Retinal pigment epithelial cell (primary cell): ENCODE measurements around the gene EXO1.

Source experiments
- DNase-seq: peaks from one replicate; pipeline ENCODE4 v3.0.0-alpha.2; 2010; ENCODE audit warnings: low read depth
- H3K4me3 ChIP-seq: 2 replicates; pipeline ENCODE4 v1.5.1; 2011; ENCODE audit warnings: mild to moderate bottlenecking, low read length, control low read depth, moderate library complexity
- TF ChIP-seq, protein P1 (sequence below): conservative IDR thresholded peaks from 2 replicates; pipeline ENCODE4 v1.5.1; 2011; ENCODE audit warnings: low read depth, low read length, control low read depth, inconsistent platforms

EXO1 gene

DNA sequence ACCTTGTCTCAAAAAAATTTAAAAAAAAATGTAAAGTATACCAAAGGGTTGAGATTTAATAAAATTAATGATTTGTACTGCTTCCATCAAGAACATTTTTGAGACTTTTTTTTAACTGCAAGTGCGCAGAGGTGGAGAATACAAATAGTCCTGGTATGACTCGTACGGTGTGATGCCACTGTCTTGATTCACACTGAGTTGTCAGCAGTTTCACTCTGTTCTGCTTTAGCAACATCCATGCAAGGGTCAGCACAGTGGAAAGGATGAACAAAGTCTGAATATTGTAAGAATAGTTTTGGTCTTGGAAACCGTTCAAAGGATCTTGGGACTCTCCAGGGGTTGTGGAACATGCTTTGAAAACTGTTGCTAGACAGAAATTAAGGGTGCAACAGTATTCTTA, 40.2 kb downstream of the EXO1 start:
- H3K4me3 ChIP-seq = no peak overlapping the region
- DNase-seq = no peak
- TF ChIP-seq, protein P1, sequence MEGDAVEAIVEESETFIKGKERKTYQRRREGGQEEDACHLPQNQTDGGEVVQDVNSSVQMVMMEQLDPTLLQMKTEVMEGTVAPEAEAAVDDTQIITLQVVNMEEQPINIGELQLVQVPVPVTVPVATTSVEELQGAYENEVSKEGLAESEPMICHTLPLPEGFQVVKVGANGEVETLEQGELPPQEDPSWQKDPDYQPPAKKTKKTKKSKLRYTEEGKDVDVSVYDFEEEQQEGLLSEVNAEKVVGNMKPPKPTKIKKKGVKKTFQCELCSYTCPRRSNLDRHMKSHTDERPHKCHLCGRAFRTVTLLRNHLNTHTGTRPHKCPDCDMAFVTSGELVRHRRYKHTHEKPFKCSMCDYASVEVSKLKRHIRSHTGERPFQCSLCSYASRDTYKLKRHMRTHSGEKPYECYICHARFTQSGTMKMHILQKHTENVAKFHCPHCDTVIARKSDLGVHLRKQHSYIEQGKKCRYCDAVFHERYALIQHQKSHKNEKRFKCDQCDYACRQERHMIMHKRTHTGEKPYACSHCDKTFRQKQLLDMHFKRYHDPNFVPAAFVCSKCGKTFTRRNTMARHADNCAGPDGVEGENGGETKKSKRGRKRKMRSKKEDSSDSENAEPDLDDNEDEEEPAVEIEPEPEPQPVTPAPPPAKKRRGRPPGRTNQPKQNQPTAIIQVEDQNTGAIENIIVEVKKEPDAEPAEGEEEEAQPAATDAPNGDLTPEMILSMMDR = no peak

DNA sequence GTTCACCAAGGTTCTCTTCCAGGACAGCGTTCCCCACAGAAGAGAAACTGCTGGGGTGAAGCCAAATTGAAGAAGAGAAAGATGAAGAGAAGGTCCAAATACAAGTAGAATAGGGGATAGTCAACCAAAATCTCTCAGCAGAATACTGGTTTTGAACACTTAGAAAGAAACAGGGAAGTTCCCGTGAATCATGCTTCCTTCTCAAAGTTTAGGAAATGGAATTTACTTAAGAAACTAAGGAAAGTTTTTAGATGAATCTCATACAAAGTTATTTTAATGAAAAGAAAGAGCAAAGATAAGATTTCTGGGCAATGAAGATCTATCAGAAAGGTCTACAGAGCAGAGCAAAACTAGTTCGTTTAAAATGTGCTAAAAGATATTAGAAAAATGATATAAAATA, 43.3 kb downstream of the EXO1 start:
- TF ChIP-seq, protein P1 = no peak
- no peak for DNase-seq
- no peak overlapping the region for H3K4me3 ChIP-seq

DNA sequence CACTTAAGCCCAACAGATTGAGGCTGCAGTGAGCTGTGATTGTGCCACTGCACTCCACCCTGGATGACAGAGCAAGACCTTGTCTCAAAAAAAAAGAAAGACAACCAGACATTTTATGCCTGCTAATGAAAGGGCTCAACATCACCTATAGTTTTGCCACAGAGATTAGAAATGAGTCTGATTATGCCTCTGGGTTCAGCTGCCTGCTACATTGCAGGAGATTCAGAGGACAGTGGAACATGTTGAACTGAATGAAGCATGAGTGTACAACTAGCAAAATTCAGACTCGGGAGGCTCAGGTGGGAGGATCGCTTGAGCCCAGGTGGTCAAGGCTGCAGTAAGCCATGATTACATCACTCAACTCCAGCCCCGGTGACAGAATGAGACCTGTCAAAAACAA, 46.0 kb downstream of the EXO1 start:
- no peak for DNase-seq
- TF ChIP-seq, protein P1 = no peak
- H3K4me3 ChIP-seq = no peak overlapping the region

DNA sequence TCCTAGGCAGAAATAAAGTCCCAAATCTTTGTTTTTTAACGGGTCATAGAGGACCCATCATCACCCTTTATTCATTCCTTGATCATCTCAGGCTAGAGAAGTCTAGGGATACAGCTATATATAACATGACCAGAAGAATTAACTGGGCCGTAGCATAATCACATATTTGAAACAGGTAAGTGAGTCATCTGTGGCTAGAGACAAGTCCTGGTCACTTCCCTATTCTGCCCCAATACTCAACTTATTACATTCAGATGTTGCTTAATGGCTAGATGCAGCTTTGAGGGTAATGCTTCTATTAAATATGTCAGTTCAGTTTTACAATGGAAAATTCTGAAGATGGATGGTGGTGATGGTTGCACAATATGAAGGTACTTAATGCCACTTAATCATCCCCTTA, 47.0 kb downstream of the EXO1 start:
- TF ChIP-seq, protein P1 = no peak
- no peak for DNase-seq
- no peak overlapping the region for H3K4me3 ChIP-seq

DNA sequence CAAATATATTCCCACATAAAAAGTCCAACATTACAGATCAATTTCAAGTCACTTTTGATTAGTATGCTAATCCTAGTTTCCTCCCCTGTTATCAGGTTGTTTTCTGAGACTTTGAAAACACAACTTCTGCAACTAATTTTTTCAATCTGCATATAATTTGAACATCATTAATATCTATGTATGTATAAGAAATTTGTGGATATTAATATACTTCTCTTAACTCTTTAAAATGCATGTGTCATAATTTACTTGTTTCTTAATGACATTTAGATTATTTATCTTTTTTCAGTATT, 48.6 kb downstream of the EXO1 start:
- no peak overlapping the region for H3K4me3 ChIP-seq
- no peak for DNase-seq
- TF ChIP-seq, protein P1 = no peak

DNA sequence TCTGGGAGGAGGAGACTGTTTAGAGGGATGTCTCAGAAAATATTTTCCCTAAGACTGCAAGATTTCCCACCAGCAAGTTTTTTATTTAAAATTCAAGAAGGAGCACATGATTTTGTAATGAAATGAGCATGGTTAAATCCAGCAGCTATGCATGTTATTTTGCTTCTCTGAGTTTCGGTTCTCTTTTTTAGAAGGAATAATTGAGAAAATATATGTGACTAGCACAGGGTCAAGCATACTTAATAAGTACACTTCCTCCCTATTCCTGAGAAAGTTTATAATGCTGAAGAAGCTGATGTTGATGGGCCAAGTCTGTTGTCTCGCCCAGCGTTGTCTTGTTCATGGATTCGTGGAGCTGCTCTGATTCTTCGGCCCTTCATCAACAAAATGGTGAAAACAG, 51.2 kb downstream of the EXO1 start:
- DNase-seq = no peak
- TF ChIP-seq, protein P1 = no peak
- H3K4me3 ChIP-seq = no peak overlapping the region

DNA sequence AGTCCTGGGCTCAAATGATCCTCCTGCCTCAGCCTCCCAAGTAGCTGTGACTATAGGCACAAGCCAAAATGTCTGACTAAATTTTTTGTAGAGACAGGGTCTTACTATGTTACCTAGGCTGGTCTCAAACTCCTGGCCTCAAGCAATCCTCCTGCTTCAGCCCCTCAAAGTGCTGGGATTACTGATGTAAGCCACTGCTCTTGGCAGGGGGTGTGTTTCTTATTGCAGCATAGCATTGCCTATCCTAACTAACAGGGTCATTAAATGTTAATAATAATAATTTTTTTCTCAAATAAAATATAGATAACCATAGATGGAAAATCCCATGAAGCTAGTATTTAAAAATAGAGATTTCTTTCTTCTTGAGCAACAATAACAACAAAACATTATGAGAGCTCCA, 52.4 kb downstream of the EXO1 start:
- no peak for DNase-seq
- TF ChIP-seq, protein P1 = no peak
- H3K4me3 ChIP-seq = no peak overlapping the region
